HG03108 (cell line): ENCODE data around the gene TBC1D17.
A peak's percentile ranks its signal among the peaks of the same experiment; 100 is the strongest.

Experiments used
- ATAC-seq: cut with Tn5 transposase; IDR thresholded peaks from one replicate; pipeline ENCODE4 v1.9.1; 2021; ENCODE audit warnings: moderate library complexity; ENCODE audit not compliant: unreplicated experiment

Gene TBC1D17

DNA sequence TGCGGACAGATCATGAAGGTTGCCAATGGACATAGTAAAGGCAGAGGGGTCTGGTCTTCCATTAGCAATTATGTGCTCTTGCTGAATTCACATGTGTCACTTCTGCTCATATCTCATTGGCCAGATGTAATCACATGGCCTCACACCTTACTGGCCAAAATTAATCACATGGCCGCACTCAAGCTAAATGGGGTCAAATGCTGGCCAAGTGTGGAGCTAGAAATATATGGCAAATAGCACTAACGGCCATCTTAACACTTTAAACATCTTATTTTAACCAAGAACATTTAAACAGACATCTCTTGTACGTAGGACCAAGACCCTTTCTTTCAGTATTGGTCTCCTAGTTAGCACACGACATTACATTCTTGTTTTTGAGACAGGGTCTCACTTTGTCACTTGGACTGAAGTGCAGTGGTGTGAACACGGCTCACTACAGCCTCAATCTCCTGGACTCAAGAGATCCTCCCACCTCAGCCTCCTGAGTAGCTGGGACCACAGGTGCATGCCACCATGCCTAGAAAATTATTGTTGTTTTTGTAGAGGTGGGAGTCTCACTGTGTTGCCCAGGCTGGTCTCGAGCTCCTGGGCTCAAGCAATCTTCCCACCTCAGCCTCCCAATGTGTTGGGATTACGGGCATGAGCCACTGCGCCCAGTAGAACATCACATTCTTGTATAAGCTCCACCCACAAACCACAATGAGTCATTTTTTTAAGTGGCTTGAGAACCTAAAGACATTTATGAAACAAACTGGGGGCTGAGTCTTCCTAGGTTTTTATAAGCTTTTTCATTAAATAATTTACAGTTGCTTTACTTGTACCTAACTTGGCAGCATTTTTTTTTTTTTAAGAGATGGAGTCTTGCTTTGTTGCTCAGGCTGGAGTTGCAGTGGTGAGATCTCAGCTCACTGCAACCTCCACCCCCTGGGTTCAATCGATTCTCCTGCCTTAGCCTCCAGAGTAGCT is 29.5 kb upstream of the TBC1D17 start:
- no peak for ATAC-seq

DNA sequence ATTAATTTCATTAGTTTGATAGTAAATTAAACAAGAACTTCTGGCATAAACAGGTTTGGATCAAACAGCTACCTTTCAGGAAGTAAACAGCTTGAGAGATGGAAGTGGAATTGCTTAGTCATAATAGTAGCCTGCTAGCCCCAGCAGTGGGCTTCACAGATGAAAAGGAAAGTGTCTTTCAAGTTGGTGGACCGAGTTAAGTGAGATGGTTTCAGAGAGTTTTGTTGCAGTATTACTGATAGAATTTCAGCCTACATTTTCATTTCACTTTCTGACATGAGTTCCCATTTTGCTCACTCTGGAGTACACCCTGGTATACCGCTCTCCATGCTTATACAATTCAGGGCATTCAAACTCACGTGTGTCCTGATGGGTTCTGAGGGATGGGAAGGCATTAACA is 28.6 kb upstream of the TBC1D17 start:
- ATAC-seq: no peak

DNA sequence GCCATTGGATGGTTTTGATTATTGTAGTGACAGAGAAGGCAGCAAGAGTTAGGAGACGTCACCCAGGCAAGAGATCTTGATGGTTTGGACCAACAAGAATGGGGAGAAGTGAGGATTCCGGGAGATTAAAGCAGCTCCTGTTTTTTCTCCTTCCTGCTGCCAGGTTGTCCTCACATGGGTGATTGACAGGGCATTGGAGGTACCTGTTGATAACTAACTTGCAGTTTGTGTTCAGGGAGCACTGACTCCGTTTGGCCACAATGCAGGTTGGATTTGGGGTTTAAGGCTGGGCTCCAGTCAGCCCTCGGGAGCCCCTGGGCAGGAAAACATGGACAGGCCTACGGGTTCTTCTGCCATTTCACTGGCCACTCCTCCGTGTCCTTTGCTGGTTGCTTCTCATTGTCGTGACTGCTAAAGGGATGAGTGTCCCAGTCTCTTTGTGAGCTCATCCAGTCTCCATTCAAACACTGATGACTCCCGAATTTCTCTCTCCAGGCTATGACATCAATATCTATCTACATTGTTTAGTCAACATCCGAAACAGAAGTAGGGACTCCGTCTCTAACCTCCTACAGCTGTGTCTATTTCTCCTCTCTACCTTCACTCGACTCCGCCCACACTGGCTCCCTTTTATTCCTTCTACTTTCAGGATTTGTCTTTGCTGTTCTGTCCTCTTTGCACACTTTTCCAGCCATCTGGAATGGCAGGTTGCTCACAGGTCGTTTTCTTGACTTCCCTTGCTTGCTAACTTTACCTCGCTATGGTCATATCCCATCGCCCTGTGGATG is 27.9 kb upstream of the TBC1D17 start:
- ATAC-seq: no peak

DNA sequence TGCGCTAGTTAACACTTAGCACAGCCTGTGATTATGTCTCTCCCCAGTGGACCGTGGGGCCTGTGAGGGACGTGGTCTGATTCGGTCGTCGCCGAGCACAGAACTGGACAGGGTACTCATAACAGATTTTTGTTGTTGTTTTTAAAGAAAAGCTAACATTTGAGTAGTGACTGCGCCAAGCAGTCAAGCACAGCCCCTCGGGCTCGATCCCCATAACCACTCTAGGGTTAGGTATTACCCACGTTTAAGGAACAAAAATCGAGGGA is 27.3 kb upstream of the TBC1D17 start:
- ATAC-seq: peak; percentile 1

DNA sequence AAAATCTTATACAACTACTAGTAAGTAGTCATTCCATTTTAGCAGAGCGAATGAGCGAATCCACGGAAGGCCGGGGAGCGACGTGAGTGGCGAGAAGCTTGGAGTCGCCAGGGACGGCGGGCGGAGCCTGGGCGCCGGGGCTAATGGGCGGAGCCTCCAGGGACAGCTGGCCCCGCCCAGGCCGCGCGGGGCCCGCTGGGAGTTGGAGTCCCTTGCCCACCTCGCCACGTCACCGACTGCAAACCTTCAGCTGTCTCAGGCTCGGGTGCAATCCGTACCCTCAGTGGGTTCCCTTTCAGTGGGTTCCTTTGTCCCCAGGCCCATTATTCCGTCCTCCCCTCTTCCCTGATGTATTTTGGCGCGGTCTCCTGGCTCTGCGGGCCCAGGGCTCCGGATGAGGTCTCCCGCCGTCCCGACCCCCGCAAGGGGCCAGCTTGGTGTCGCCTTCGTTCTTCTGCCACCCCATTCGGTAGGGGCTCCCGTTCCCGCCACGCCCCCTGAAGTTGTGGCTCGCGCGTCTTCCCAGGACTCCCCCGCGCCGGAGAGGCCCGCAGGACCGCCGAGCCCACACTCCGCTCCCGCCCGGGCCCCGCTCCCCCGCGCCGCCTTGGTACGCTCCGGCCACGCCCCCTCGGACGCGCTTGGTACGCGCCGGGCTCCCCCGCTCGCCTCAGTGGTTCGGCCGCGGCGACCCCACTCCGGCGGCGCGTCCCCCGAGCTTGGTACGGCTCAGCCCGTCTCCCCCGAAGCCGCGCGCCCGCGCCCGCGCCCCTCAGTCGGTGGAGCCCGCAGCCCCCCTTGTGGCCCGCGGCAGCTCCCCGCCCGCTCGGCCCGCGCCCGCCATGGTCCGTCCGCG is 26.8 kb upstream of the TBC1D17 start, which contains the start of gene PTOV1:
Gene PTOV1, plus strand, starts transcription at position 673 of the 856 bp plus-strand sequence.
- ATAC-seq: peak; percentile 69

DNA sequence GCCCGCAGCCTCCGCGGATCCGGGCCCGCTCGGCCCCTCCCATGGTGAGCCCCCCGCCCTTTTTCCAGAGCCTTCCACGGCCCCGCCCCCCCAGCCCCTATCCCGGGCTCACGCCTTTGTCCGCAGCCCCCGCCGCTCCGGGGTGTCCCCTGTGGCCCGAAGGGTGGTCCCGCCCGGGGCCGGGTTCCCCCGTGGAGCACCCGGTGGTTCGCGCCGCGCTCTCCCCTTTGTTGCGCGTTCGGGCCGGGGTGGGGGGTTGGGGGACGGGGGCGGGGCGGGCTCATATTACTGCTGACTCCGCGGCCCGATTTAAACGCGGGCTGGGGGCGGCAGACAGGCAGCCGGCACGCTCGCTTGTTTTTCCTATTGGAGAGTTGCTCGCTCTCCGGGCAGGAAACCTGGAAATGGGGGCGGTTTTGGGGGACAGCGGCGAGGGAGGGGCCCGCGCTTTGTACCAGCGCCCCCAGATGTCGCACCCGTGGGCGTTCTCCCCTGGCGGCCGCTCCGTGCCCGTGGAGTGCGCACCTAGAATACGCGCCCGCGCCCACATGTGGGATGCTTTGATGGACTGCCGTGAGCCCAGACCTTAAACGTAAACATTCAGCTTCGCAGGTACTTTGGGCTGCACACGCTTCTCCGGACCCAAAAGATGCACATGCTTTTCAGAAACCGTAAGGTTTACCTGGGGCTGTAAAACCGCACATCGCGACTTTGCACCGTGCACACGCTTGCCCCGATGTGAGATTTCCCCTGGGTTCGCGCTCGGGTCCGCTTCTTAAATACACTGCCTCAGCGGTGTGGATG is 25.8 kb upstream of the TBC1D17 start:
- no peak for ATAC-seq

DNA sequence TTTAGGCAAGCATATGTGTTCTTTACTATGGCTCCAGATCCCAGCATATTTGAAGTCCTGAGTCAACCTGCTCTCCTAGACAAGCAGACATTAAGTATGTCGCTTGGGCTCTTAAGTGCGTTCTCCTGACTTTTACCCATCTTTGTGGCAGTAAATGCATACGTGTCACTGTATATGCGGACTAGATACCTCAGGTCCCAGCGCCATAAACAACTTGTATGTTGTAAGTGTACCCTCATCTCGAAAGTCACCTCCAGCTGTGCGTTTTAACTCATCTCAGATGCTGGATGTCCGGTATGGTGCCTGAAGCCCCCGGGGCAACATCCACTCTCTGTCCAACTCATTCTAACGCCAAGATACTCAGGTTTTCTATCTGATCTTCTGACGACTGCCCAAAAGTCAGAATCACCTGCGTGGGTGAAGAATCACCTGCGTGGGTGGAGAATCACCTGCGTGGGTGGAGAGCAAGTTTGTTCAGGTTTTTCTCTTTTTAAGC is 24.8 kb upstream of the TBC1D17 start:
- ATAC-seq: no peak

DNA sequence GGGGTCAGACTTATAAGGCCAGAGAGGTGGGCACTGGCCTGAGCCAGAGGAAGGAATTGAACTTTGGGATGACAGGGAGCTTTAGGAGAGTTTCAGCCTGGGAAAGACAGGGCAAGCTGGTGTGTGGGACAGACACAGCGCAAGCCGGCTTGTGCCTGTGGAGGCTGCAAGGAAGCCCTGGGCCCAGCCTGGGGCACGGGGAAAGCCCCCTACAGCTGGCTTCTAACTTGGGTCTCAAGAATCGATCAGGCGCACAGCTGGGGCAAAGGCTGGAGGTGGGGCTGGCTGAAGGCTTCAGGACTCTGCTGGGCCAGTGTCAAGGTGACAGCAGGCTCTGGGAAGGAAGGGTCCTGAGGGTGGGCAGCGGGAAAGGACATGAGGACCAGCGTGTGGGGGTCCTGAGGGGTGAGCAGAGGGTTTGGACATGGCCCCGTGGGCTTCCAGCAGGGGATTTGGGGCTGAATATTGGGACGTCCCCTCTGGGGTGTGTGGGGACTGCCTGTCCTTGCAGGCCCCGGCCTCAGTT is 23.6 kb upstream of the TBC1D17 start:
- no peak for ATAC-seq

DNA sequence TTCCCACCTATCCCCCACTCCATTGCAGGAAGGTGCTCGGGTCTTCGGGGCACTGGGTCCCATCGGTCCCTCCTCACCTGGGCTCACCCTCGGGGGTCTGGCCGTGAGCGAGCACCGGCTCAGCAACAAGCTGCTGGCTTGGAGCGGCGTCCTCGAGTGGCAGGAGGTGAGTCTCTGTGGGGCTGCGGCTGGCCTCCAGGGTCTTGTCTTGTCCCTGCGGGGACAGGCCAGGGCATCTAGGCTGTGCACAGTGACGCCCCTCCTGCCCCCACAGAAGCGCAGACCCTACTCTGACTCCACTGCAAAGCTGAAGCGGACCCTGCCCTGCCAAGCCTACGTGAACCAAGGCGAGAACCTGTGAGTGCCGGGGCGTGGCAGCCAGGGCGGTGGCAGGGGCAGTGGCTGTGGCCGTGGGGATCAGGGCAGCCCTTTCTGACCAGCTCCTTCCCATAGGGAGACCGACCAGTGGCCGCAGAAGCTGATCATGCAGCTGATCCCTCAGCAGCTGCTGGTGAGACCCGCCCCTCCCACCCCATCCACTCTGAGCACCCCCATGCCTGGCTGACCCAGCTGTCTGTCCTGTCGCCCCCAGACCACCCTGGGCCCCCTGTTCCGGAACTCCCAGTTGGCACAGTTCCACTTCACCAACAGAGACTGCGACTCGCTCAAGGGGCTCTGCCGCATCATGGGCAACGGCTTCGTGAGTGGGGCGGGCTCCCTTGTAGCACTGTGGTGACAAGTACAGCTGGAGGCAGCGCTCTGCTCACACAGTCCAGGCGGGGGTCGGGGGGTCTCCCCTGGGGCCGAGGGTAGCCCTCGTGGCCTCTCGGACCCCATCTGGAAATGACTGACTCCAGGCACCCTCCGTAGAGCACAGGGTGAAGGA is 22.9 kb upstream of the TBC1D17 start:
- ATAC-seq: no peak

DNA sequence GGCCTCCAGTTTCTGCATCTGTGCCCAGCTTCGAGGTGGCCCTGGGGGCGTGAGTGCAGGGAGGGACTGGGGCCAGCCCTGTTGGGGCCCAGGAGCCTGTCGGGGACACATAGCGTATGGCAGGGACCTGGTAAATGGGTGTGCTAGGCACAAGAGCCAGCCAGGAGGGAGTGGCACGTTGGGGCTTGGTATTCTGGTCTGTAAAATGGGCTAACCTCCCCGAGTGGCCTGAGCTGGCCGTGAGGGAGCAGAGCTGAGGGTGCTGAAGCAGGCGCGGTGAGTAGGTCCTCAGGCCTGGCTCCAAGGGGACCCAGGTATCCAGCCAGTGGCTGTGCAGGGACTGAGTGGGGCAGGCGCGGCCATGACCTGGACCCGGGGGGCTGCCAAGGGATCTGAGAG is 22.2 kb upstream of the TBC1D17 start:
- no peak for ATAC-seq

DNA sequence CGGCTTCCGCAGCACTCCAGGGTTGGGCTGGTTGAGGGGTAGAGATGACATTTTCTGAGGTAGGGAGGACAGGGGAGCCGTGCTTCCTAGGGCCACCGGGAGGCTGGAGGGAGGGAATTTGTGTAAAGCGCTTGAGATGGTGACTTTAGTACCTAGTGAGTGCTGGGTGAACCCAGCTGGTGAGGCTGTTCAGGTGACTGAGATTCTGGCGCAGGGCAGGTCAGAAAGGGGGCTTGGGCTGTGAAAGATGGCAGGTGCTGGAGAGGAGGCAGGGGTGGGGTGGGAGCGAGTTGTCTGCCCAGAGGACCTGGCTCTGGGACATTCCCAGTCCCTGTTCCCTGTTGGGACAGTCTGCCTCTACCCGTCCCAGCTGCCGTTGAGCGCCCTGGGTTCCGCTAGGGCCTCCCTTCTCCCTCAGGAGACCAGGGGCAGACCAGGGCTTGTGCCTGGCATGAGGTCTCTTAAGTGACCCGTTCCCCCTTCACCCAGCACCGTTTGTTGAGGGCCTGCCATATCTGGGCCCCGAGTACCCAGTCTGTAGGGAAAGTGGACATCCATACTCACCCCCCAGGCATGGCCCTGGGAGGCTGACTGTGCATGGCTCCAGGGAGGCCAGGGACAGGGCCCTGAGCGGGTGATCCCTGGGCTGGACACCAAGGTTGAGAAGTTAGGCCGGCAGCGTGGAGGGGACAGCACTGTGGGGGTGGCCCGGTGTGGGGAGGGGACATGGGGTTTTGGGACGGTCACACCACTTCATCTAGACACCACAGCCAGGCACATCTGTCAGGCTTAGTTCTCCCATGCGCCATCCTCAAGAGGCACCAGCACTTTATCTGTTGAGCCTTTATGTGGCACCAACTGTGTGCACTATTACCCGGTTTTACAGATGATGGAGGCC is 21.6 kb upstream of the TBC1D17 start:
- no peak for ATAC-seq

DNA sequence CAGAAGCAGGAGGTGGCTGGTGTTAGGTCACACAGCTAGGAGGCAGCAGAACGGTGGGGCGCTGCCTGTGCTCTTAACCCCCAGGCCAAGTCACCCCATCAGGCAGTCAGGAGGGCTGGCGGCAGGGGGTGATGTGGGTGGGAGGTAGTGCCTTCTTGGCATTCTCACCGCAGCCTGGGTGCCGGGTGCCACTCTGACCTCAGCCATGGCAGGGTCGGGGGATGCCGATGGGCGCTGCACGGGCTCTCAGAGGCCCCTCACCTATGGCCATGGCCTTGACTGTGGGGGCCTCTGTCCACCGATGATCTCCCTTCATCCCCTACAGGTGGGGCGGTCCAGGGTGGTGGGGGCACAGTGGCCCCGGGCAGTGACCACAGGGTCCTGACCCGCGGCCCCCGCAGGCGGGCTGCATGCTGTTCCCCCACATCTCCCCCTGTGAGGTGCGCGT is 20.9 kb upstream of the TBC1D17 start:
- ATAC-seq: no peak

DNA sequence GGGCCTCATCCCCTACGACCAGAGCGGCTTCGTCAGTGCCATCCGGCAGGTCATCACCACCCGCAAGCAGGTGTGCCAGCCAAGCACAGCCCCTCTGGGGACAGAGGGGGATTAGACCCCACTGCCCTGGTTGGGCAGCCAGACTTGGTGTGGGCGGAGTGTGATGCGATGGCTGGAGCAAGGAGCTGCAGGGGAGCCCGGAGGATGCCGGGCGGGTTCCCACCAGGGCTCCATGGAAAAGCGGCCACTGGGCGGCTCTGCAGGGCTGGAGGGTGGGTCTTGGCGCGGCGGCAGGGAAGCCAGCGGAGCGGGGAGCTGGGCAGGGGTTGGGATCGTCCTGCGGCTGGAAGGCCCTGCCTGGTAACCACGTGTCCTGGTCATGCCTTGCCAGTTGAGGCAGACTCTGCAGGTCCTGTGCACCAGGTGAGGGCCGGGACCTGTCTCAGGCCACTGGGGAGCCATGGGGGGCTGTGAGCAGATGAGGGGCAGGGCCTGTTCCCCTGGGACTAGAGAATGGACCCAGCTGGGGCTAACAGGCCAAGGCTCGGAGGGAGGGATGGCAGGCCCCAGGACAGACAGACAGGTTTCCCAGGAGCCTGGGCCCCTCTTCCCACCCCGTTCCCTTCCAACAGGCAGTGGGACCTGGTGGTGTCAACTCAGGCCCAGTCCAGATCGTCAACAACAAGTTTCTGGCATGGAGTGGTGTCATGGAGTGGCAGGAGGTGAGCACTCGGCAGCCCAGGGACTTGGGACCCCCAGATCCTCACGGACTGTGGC is 20.3 kb upstream of the TBC1D17 start:
- ATAC-seq: no peak

DNA sequence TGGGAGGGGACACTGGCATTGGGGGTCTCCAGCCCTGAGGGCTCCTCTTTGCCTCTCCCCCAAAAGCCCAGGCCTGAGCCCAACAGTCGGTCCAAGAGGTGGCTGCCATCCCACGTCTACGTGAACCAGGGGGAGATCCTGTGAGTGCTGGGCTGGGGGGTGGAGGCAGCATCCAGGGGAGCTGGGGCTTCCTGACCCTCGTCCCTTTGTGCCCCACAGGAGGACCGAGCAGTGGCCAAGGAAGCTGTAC is 19.7 kb upstream of the TBC1D17 start:
- no peak for ATAC-seq

DNA sequence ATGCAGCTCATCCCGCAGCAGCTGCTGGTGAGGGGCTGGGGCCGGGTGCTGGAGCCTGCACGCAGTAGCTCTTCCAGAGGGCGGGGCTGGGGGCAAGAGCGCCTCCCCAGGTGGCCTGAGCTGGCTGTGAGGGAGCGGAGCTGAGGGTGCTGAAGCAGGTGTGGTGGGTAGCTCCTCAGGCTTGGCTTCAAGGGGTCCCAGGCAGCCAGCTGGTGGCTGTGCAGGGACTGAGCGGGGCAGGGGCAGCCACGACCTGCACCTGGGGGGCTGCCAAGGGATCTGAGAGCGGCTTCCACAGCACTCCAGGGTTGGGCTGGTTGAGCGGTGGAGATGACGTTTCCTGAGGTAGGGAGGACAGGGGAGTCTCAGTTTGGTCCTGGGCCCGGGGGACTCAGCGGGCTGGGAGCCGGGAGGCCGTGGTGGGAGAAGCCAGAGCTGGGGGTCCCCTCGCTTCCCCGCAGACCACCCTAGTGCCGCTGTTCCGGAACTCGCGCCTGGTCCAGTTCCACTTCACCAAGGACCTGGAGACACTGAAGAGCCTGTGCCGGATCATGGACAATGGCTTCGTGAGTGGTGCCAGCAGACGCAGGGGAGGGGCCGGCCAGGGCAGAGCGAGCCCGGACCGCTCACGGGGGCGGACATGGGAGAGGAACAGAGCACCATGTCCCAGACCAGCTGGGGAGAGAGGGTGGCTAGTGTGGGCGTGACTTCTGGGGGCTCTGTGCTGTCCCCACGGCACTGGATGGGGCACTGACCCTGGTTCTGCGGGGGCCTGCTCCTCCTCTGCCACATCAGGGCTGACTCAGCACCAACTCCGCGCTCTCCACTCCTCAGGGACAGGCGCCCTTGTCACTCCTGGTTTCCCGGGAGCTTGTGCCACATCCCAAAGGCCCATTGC is 19.2 kb upstream of the TBC1D17 start:
- ATAC-seq: no peak

DNA sequence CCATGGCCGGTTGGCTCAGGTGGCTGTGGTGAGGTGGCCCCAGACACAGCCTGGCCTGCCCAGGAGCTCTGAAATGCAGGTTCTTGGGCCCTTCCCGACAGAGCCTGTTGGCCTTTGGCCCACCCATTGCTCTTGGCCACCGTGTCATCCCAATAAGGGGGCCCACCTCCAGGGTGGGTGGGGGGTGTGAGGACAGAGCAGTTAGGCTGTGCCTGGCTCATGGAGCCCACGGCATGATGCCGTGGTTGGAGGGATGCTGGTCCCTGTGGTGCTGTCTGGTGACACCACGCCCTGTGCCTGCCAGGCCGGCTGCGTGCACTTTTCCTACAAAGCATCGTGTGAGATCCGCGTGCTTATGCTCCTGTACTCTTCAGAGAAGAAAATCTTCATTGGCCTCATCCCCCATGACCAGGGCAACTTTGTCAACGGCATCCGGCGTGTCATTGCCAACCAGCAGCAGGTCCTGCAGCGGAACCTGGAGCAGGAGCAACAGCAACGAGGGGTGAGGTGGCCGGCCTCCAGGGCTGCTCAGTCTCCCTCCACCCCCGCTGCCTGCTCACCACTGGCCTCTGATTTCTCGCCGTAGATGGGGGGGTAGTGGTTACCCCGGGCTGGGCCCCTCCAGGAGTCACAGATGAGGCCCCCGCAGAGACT is 17.7 kb upstream of the TBC1D17 start:
- no peak for ATAC-seq
